Femur (tissue), 1 donor: ENCODE measurements around the gene ZNF581.

Experiments used
- DNase-seq: peaks from one replicate; pipeline ENCODE4 v3.0.0-alpha.2; 2017

The ZNF581 gene

GRCh38 chr19:55633861-55634260 is 9.6 kb upstream of the ZNF581 start:
- no peak for DNase-seq

GRCh38 chr19:55635334-55635717 is 8.1 kb upstream of the ZNF581 start:
- no peak for DNase-seq

- no peak for DNase-seq
These were observed 7.5 kb upstream of the ZNF581 start for GRCh38 chr19:55635856-55636440.

GRCh38 chr19:55636723-55637122 is 6.7 kb upstream of the ZNF581 start:
- DNase-seq: no peak

GRCh38 chr19:55637534-55637933 is 5.9 kb upstream of the ZNF581 start:
- no peak for DNase-seq

- peak; percentile 45 for DNase-seq
These were observed 4.5 kb upstream of the ZNF581 start for GRCh38 chr19:55638864-55639359.

GRCh38 chr19:55640043-55640576 is 3.3 kb upstream of the ZNF581 start:
- peak; percentile 82 for DNase-seq

GRCh38 chr19:55640577-55641425 is 2.6 kb upstream of the ZNF581 start, which contains the start of gene ZNF580:
Gene ZNF580, plus strand, starts transcription at chr19:55641002. Its CDS starts 1,507 bp downstream, at chr19:55642509.
- DNase-seq: peak; percentile 89

GRCh38 chr19:55641426-55642152 is 1.9 kb upstream of the ZNF581 start:
- DNase-seq: peak; percentile 23

- peak; percentile 49 for DNase-seq
These were observed 1.1 kb upstream of the ZNF581 start for GRCh38 chr19:55642153-55643002.

GRCh38 chr19:55643887-55644176 is 383 bp downstream of the ZNF581 start:
- no peak for DNase-seq

GRCh38 chr19:55644191-55644833 is 863 bp downstream of the ZNF581 start:
- DNase-seq: peak; percentile 20

GRCh38 chr19:55644842-55645511 is 1.5 kb downstream of the ZNF581 start:
- DNase-seq: peak; percentile 21

GRCh38 chr19:55645512-55645881 is 2.0 kb downstream of the ZNF581 start:
- no peak for DNase-seq

GRCh38 chr19:55646889-55647731 is 3.7 kb downstream of the ZNF581 start:
- DNase-seq: peak; percentile 18

- DNase-seq: peak; percentile 87
These were observed 4.5 kb downstream of the ZNF581 start, which contains the start of gene CCDC106 for GRCh38 chr19:55647732-55648584. Gene CCDC106, plus strand, starts transcription at chr19:55648212. Its CDS starts 835 bp downstream, at chr19:55649047.

GRCh38 chr19:55648585-55649267 is 5.3 kb downstream of the ZNF581 start:
- DNase-seq: peak; percentile 36
